MG63 (cell line): ENCODE results near the gene TM9SF3. TPM values are rescaled to one million over a fixed set of nuclear protein-coding genes. Genes with fewer than 3 reads are reported as not detected.

Experiments used
- DNase-seq: peaks from one replicate; pipeline ENCODE4 v3.0.0-alpha.2; 2020
- H3K27me3 ChIP-seq: fragments of 250-450 bp; sonication (Bioruptor Pico); 2 replicates; pipeline ENCODE4 v1.5.1; 2020; ENCODE audit warnings: mild to moderate bottlenecking, moderate library complexity
- H3K36me3 ChIP-seq: fragments of 250-450 bp; sonication (Bioruptor Pico); 2 replicates; pipeline ENCODE4 v1.5.1; 2020; ENCODE audit warnings: mild to moderate bottlenecking, moderate library complexity
- H3K4me3 ChIP-seq: fragments of 250-450 bp; sonication (Bioruptor Pico); 2 replicates; pipeline ENCODE4 v1.5.1; 2020; ENCODE audit warnings: mild to moderate bottlenecking, moderate library complexity
- H3K9me3 ChIP-seq: fragments of 250-450 bp; sonication (Bioruptor Pico); 2 replicates; pipeline ENCODE4 v1.5.1; 2020; ENCODE audit warnings: mild to moderate bottlenecking, moderate library complexity
- total RNA-seq: library from RNA; depleted of rRNA; stranded (reverse); fragments of >200 nt; shearing (Covaris generic); gene quantifications from 2 replicates; pipeline ENCODE4 v1.2.3, GENCODE V29; 2014; ENCODE audit warnings: low replicate concordance; rRNA removed

TM9SF3 gene
- total RNA-seq, 1 experiment from 2014 or later: 28.2 TPM

- DNase-seq: no peak
- no peaks in the 10 kb centered on the region for H3K9me3 ChIP-seq
- no peak overlapping the region for H3K4me3 ChIP-seq
- no peaks in the 10 kb centered on the region for H3K36me3 ChIP-seq
- no peaks in the 10 kb centered on the region for H3K27me3 ChIP-seq
These were observed 112.9 kb downstream of the TM9SF3 start for GRCh38 chr10:96473866-96474265.

- DNase-seq: peak; percentile 47
- Histone ChIP-seq H3K36me3 (no peaks in the 10 kb centered on the region), H3K4me3 (no peak overlapping the region), H3K27me3 (no peaks in the 10 kb centered on the region), H3K9me3 (no peaks in the 10 kb centered on the region)
These were observed 116.6 kb downstream of the TM9SF3 start for GRCh38 chr10:96470116-96470743.

DNA sequence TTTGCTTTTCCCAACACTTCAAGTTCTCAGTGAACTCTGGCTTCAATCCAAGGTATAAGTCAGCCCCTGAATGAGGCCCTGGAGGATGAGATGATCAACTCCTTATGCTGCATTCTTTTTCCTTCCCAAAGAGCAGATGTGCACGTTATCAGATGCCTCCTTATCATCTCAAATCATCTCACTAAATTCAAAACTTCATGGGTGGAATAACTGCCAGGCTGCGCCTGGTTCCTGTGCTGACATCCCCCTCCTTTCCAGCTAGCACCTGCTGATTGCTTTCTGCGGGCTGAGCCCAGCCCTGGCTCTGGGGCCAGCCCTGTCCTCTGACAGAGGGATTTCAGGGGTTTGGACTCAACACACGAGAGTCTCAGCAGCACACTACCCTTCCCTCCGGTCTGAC, 118.0 kb downstream of the TM9SF3 start:
- no peak for DNase-seq
- H3K27me3 ChIP-seq: no peaks in the 10 kb centered on the region
- H3K36me3 ChIP-seq: no peaks in the 10 kb centered on the region
- no peaks in the 10 kb centered on the region for H3K9me3 ChIP-seq
- no peak overlapping the region for H3K4me3 ChIP-seq

Other genes with a start within 250 kb of the TM9SF3 start
- gene OPALIN, start 228.0 kb downstream of the TM9SF3 start, total RNA-seq: not detected in 2 replicates
- not detected in 2 replicates for gene TLL2, start 73.1 kb downstream of the TM9SF3 start, total RNA-seq
- 0.02 and 1.2 TPM in 2 replicates for gene PIK3AP1, start 133.5 kb upstream of the TM9SF3 start, total RNA-seq
- gene LCOR, start 245.3 kb upstream of the TM9SF3 start, total RNA-seq: 4.3 and 6.8 TPM in 2 replicates